Chondrocyte (in vitro differentiated cells): ENCODE measurements around the gene ATP1B3. TPM values are rescaled to one million over a fixed set of nuclear protein-coding genes. Genes with fewer than 3 reads are reported as not detected.

Source experiments
- DNase-seq: peaks from one replicate; pipeline ENCODE4 v3.0.0; 2021; ENCODE audit warnings: mixed read lengths, low spot score
- H3K27ac Mint-ChIP-seq: one replicate; pipeline ENCODE4 v1.8.0; 2021; ENCODE audit warnings: mild to moderate bottlenecking, moderate library complexity, mixed read lengths; ENCODE audit not compliant: unreplicated experiment
- H3K27me3 Mint-ChIP-seq: 2 replicates; pipeline ENCODE4 v1.8.0; 2021; ENCODE audit warnings: low read depth, mixed read lengths
- H3K36me3 Mint-ChIP-seq: 2 replicates; pipeline ENCODE4 v1.8.0; 2021; ENCODE audit warnings: low read depth, mixed read lengths
- H3K4me1 Mint-ChIP-seq: 2 replicates; pipeline ENCODE4 v1.8.0; 2021; ENCODE audit warnings: low read depth, mild to moderate bottlenecking, mixed read lengths
- H3K4me3 Mint-ChIP-seq: one replicate; pipeline ENCODE4 v1.8.0; 2021; ENCODE audit warnings: mild to moderate bottlenecking, moderate library complexity, mixed read lengths; ENCODE audit not compliant: unreplicated experiment
- H3K9me3 Mint-ChIP-seq: 2 replicates; pipeline ENCODE4 v1.8.0; 2021; ENCODE audit warnings: low read depth, mixed read lengths
- long read RNA-seq: library from polyadenylated mRNA; stranded (forward); transcript quantifications from one replicate; pipeline ENCODE4 v2.0.0, GENCODE V29; 2021
- total RNA-seq: library from RNA; stranded (reverse); gene quantifications from 3 replicates; pipeline ENCODE4 v1.2.1, GENCODE V29; 2021
- TF ChIP-seq, protein P1 (sequence below): fragments of 200-600 bp; sonication (generic); IDR thresholded peaks from 2 replicates; pipeline ENCODE4 v1.5.0; 2021; ENCODE audit warnings: antibody characterized with exemption, mild to moderate bottlenecking, moderate library complexity

Gene ATP1B3
- 143 to 165 TPM (median 161 TPM) in 3 replicates for total RNA-seq
- long read RNA-seq, transcript ATP1B3-201 (7 exons, 1,811 nt): major isoform, 318 of 351 reads
- long read RNA-seq, partial matches to known transcripts: 2 of 351 reads
- long read RNA-seq, other reads (novel, unspliced or antisense): 30 of 351 reads

DNA sequence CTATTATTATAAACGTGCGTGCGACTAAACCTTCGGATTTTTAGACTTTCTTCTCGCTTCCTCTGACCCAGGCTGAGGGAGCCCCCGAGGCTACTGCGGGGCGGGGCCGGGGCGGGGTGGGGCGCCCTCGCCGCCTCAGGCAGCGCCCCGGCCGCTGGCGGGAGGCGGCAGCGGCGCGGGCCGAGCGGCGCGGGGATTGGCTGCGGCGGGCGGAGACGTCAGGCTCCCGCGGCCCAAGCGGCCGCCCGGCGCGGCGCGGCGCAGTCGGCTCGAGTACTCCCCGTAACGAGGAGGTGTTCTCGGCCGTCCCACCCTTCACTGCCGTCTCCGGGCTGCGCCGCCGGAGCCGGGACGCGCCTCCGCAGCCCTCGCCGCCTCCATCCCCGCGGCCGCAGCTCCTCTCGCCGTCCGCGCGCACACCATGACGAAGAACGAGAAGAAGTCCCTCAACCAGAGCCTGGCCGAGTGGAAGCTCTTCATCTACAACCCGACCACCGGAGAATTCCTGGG, at the start of gene ATP1B3:
TSS of gene ATP1B3 (plus strand) at position 263 of the 510 bp plus-strand sequence. CDS start at position 422, 159 bp downstream.
- H3K4me1 Mint-ChIP-seq: peaks cover 42% of the 10 kb centered on the region
- H3K27me3 Mint-ChIP-seq: no peaks in the 10 kb centered on the region
- peak within 1 kb of the TSS; percentile 97 for H3K27ac Mint-ChIP-seq
- no peaks in the 10 kb centered on the region for H3K36me3 Mint-ChIP-seq
- H3K4me3 Mint-ChIP-seq: peak within 1 kb of the TSS; percentile 91
- peak; percentile 95 for DNase-seq
- TF ChIP-seq, protein P1, sequence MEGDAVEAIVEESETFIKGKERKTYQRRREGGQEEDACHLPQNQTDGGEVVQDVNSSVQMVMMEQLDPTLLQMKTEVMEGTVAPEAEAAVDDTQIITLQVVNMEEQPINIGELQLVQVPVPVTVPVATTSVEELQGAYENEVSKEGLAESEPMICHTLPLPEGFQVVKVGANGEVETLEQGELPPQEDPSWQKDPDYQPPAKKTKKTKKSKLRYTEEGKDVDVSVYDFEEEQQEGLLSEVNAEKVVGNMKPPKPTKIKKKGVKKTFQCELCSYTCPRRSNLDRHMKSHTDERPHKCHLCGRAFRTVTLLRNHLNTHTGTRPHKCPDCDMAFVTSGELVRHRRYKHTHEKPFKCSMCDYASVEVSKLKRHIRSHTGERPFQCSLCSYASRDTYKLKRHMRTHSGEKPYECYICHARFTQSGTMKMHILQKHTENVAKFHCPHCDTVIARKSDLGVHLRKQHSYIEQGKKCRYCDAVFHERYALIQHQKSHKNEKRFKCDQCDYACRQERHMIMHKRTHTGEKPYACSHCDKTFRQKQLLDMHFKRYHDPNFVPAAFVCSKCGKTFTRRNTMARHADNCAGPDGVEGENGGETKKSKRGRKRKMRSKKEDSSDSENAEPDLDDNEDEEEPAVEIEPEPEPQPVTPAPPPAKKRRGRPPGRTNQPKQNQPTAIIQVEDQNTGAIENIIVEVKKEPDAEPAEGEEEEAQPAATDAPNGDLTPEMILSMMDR: no peak
- H3K9me3 Mint-ChIP-seq: no peaks in the 10 kb centered on the region

DNA sequence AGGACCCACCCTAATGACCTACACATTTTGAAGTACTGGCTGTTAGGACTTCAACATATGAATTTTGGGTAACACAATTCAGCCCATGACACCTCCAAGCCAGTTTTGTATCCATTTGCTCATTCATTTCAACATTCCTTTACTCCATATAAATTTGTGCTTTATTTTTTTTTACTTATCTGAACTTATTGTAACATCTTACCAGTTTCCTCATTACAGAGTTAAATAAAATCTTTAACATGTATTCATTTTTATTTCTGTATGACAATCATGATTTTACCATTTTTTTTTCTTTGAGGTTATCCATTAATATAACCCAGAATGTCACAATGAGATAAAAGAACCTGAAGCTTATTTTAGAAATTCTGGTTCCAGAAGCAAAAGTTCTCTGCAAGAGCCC, 48.0 kb upstream of the ATP1B3 start:
- peaks cover 3% of the 10 kb centered on the region for H3K36me3 Mint-ChIP-seq
- no peak overlapping the region for H3K4me3 Mint-ChIP-seq
- H3K27me3 Mint-ChIP-seq: peaks cover 7% of the 10 kb centered on the region
- no peaks in the 10 kb centered on the region for H3K4me1 Mint-ChIP-seq
- no peak for DNase-seq
- TF ChIP-seq, protein P1: no peak
- H3K9me3 Mint-ChIP-seq: peaks cover 6% of the 10 kb centered on the region
- no peak overlapping the region for H3K27ac Mint-ChIP-seq

DNA sequence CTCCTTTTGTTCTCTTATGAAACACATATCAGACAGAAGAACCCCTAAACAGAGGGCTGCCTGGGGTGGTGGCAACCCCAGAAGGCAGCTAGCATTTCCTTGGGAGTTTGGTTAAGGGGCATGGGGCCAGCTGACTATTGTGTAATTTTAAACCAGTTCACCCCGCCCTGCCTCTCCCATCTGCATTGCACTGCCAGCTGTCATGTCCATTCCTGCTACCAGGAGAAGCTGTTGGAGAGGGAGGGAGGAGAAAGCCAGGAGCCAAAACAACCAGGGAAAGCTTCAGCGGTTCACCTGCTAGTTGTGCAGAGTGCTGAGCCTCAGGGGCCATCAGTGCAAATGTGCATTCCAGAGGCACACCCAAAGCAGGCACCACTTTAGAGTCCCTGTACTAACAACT, 47.6 kb upstream of the ATP1B3 start:
- peaks cover 6% of the 10 kb centered on the region for H3K9me3 Mint-ChIP-seq
- H3K4me1 Mint-ChIP-seq: no peaks in the 10 kb centered on the region
- TF ChIP-seq, protein P1: no peak
- no peak for DNase-seq
- no peak overlapping the region for H3K27ac Mint-ChIP-seq
- peaks cover 3% of the 10 kb centered on the region for H3K36me3 Mint-ChIP-seq
- H3K27me3 Mint-ChIP-seq: peaks cover 7% of the 10 kb centered on the region
- no peak overlapping the region for H3K4me3 Mint-ChIP-seq

DNA sequence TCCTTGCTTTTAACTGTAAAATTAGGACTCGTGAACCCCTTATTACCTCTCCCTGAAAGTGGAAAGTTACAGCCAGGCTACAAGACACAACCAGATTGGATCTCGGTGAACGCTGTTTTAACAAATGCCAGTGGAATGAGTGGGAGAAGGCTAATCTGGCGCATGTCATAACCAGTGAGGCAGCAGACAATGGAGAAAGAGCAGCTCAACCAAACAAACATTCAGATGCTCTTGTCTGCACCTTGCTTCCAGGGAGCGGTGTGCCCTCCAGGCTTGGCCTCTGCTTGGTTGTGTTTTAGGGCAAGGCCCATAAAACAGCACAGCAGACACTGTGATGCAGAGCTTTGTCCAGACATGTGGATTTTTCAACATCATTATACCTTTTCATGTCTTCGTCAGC, 45.9 kb upstream of the ATP1B3 start:
- Mint-ChIP-seq H3K27ac (no peak overlapping the region), H3K27me3 (peaks cover 7% of the 10 kb centered on the region), H3K4me1 (no peaks in the 10 kb centered on the region), H3K4me3 (no peak overlapping the region), H3K36me3 (peaks cover 3% of the 10 kb centered on the region), H3K9me3 (peaks cover 6% of the 10 kb centered on the region)
- TF ChIP-seq, protein P1: no peak
- no peak for DNase-seq

DNA sequence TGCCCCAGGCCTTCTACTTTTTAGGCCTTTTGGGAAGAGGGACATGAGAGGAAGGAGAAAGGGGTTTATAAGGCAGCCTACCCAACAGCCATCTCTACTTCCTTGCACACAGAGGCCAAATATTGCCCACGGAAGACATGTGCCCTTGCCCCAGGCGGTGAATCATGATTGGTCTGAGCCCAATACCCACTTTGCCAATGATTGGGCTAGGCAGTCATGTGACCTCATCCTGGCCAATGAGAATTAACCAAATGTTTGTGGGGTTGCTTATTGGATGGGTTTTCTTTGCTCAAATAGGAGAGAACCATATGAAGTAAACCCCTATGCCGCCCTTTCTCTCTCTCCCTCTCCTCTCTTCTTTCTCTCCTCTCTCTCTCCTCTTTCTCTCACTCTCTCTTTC, 42.2 kb upstream of the ATP1B3 start:
- Mint-ChIP-seq H3K36me3 (peaks cover 3% of the 10 kb centered on the region), H3K4me1 (no peaks in the 10 kb centered on the region), H3K4me3 (no peak overlapping the region), H3K27me3 (peaks cover 7% of the 10 kb centered on the region), H3K9me3 (peaks cover 6% of the 10 kb centered on the region), H3K27ac (no peak overlapping the region)
- TF ChIP-seq, protein P1: no peak
- DNase-seq: no peak
